ENCODE data around the gene GNPTG.
A peak's percentile ranks its signal among the peaks of the same experiment; 100 is the strongest.

Gene GNPTG

GRCh38 chr16:1314399-1315068, 37.2 kb upstream of the GNPTG start:
- DNase-seq = no peak

DNA sequence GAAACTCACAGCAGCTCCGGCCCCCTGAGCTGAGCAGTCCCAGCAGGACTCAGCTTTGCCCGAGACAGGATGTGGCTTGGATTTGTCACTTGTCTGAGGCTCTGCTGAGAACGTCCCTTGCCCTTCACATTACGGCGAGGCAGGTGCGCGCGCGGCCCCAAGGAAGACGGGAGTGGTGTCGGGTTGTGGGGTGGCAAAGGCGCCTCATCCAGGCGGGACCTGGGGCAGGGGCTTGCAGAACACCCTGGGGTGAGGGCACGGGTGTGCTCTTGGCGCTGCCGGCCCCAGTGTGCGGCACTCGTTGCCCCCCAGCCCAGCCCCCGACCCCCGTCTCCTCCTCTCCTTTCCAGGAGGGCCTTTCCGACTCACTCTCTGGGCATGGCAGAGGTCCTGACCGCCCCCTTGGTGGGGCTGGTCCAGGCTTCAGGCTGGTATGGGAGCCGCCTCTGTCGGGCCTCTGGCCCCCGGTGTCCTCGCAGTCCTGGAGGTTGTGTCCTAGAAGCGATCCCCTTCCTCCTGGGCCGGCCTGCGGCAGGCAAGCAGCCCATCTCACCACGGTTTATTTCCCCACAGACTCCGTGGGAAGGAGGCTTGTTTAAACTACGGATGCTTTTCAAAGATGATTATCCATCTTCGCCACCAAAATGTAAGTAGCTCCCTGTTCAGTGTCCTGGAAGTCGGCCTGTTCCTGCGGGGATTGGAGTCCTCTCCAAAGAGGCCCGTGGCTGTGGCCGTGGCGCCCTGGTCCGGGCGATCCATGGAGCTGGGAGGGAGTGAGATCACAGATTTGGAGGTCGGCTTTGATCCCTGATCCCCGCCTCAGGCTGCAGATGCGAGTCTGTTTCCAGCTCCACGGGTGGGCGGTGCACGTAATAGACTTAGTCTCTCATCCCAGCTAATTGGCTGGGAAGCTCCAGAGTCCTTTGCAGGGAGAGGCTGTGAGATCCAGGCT, 36.4 kb upstream of the GNPTG start:
- H3K36me3 Mint-ChIP-seq = peaks cover 57% of the 10 kb centered on the region
- no peak overlapping the region for H3K27ac Mint-ChIP-seq
- no peaks in the 10 kb centered on the region for H3K27me3 Mint-ChIP-seq
- CTCF ChIA-PET = interaction anchor here (0.8 kb wide), 1 partner anchor 14 kb away, joined by 3 read pairs; no protein-coding TSS in a partner anchor
- DNase-seq = no peak
- no peak overlapping the region for H3K4me3 Mint-ChIP-seq
- peaks cover 27% of the 10 kb centered on the region for H3K4me1 Mint-ChIP-seq
- no peaks in the 10 kb centered on the region for H3K9me3 Mint-ChIP-seq

More at GRCh38 chr16:1314399-1315068, 37.2 kb upstream of the GNPTG start:
- H3K9me3 Mint-ChIP-seq = no peaks in the 10 kb centered on the region
- CTCF ChIA-PET = interaction anchor here (0.8 kb wide), 1 partner anchor 14 kb away, joined by 3 read pairs; no protein-coding TSS in a partner anchor
- H3K27ac Mint-ChIP-seq = no peak overlapping the region
- H3K4me1 Mint-ChIP-seq = peaks cover 30% of the 10 kb centered on the region
- H3K27me3 Mint-ChIP-seq = no peaks in the 10 kb centered on the region
- no peak overlapping the region for H3K4me3 Mint-ChIP-seq
- peaks cover 53% of the 10 kb centered on the region for H3K36me3 Mint-ChIP-seq

- Mint-ChIP-seq H3K27ac (peak overlapping the region; percentile 52), H3K36me3 (peaks cover 53% of the 10 kb centered on the region), H3K27me3 (no peaks in the 10 kb centered on the region), H3K4me1 (peaks cover 21% of the 10 kb centered on the region), H3K9me3 (no peaks in the 10 kb centered on the region), H3K4me3 (no peak overlapping the region)
- DNase-seq = no peak
- CTCF ChIA-PET = no interaction called here
Observed at GRCh38 chr16:1316033-1316405, 35.7 kb upstream of the GNPTG start.

- no peak overlapping the region for H3K27ac Mint-ChIP-seq
- no peaks in the 10 kb centered on the region for H3K27me3 Mint-ChIP-seq
- H3K36me3 Mint-ChIP-seq = peaks cover 52% of the 10 kb centered on the region
- H3K4me3 Mint-ChIP-seq = no peak overlapping the region
- DNase-seq = no peak
- CTCF ChIA-PET = no interaction called here
- no peaks in the 10 kb centered on the region for H3K9me3 Mint-ChIP-seq
- peaks cover 9% of the 10 kb centered on the region for H3K4me1 Mint-ChIP-seq
Observed at GRCh38 chr16:1317479-1318267, 34.1 kb upstream of the GNPTG start.

DNA sequence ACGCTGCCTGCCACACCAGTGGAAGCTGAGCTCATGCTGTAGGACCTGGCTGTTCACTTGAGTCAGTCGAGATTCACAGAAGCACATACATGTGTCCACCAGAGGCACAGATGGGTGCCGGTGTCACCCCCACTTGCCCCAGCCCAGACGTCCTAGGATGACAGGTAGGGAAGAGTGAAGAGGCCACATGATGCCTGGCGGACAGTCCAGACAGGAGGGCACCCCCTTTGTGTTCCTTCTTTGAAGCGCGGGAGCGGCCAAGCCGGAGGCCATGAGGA, 33.5 kb upstream of the GNPTG start:
- peaks cover 4% of the 10 kb centered on the region for H3K4me1 Mint-ChIP-seq
- CTCF ChIA-PET = no interaction called here
- peak; percentile 8 for DNase-seq
- no peak overlapping the region for H3K4me3 Mint-ChIP-seq
- H3K27ac Mint-ChIP-seq = no peak overlapping the region
- H3K27me3 Mint-ChIP-seq = no peaks in the 10 kb centered on the region
- H3K9me3 Mint-ChIP-seq = no peaks in the 10 kb centered on the region
- peaks cover 47% of the 10 kb centered on the region for H3K36me3 Mint-ChIP-seq

DNA sequence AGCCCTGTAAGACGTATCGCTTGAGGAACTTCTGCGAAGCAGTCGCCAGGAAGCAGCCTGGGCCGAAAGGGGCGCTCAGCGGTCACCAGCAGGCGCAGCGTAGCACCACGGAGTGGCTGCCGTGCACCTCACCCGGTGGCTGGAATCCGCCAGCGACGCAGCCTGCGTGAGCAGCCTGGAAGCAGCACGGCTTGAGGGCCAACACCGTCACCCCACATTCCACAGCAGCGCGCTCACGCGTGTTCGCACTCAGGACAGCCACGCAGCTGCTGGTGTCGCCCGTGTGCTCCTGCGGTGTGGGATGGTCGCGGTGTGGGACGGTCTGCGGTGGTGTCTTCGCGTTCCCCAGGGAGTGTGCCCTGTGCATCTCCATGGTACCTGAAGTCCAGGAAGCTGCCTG, 32.7 kb upstream of the GNPTG start:
- CTCF ChIA-PET = no interaction called here
- Mint-ChIP-seq H3K27me3 (no peaks in the 10 kb centered on the region), H3K9me3 (no peaks in the 10 kb centered on the region), H3K36me3 (peaks cover 50% of the 10 kb centered on the region), H3K4me3 (no peak overlapping the region), H3K4me1 (peaks cover 3% of the 10 kb centered on the region), H3K27ac (no peak overlapping the region)
- DNase-seq = no peak

DNA sequence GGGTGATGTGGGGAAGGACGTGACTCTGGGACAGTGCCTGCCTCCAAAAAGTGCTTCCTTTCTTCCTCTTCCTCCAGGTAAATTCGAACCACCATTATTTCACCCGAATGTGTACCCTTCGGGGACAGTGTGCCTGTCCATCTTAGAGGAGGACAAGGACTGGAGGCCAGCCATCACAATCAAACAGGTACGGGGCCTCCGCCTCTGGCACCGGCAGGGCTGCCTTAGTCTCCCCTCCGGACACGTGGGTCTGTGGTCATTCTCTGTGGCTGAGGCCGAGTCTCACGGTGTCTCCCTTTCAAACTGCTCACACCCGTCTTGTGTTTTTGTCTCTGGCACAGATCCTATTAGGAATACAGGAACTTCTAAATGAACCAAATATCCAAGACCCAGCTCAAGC, 31.6 kb upstream of the GNPTG start:
- Mint-ChIP-seq H3K27ac (no peak overlapping the region), H3K4me3 (no peak overlapping the region), H3K4me1 (no peaks in the 10 kb centered on the region), H3K27me3 (no peaks in the 10 kb centered on the region), H3K9me3 (no peaks in the 10 kb centered on the region), H3K36me3 (peaks cover 50% of the 10 kb centered on the region)
- no peak for DNase-seq
- CTCF ChIA-PET = no interaction called here

- Mint-ChIP-seq H3K4me3 (no peak overlapping the region), H3K36me3 (peaks cover 48% of the 10 kb centered on the region), H3K9me3 (no peaks in the 10 kb centered on the region), H3K27ac (no peak overlapping the region), H3K4me1 (no peaks in the 10 kb centered on the region), H3K27me3 (no peaks in the 10 kb centered on the region)
- DNase-seq = no peak
- CTCF ChIA-PET = no interaction called here
Observed at GRCh38 chr16:1320658-1321240, 31.0 kb upstream of the GNPTG start.

- peaks cover 2% of the 10 kb centered on the region for H3K4me1 Mint-ChIP-seq
- no peaks in the 10 kb centered on the region for H3K9me3 Mint-ChIP-seq
- no peaks in the 10 kb centered on the region for H3K27me3 Mint-ChIP-seq
- DNase-seq = no peak
- H3K36me3 Mint-ChIP-seq = peaks cover 41% of the 10 kb centered on the region
- H3K4me3 Mint-ChIP-seq = no peak overlapping the region
- no peak overlapping the region for H3K27ac Mint-ChIP-seq
- CTCF ChIA-PET = no interaction called here
Observed at GRCh38 chr16:1322407-1322806, 29.3 kb upstream of the GNPTG start.

- H3K4me3 Mint-ChIP-seq = no peak overlapping the region
- H3K36me3 Mint-ChIP-seq = peaks cover 31% of the 10 kb centered on the region
- H3K27ac Mint-ChIP-seq = no peak overlapping the region
- H3K9me3 Mint-ChIP-seq = no peaks in the 10 kb centered on the region
- H3K27me3 Mint-ChIP-seq = no peaks in the 10 kb centered on the region
- peaks cover 2% of the 10 kb centered on the region for H3K4me1 Mint-ChIP-seq
- CTCF ChIA-PET = no interaction called here
- DNase-seq = no peak
Observed at GRCh38 chr16:1323296-1324239, 28.2 kb upstream of the GNPTG start.

GRCh38 chr16:1324286-1324826, 27.4 kb upstream of the GNPTG start:
- CTCF ChIA-PET = no interaction called here
- Mint-ChIP-seq H3K27ac (no peak overlapping the region), H3K4me1 (peaks cover 2% of the 10 kb centered on the region), H3K36me3 (peaks cover 26% of the 10 kb centered on the region), H3K4me3 (no peak overlapping the region), H3K27me3 (no peaks in the 10 kb centered on the region), H3K9me3 (no peaks in the 10 kb centered on the region)
- no peak for DNase-seq

- no peak overlapping the region for H3K4me3 Mint-ChIP-seq
- peaks cover under 1% of the 10 kb centered on the region for H3K27me3 Mint-ChIP-seq
- peaks cover 17% of the 10 kb centered on the region for H3K36me3 Mint-ChIP-seq
- H3K27ac Mint-ChIP-seq = no peak overlapping the region
- H3K4me1 Mint-ChIP-seq = peaks cover 2% of the 10 kb centered on the region
- no peaks in the 10 kb centered on the region for H3K9me3 Mint-ChIP-seq
- CTCF ChIA-PET = no interaction called here
- DNase-seq = no peak
Observed at GRCh38 chr16:1325261-1325660, 26.5 kb upstream of the GNPTG start.

GRCh38 chr16:1325673-1326371, 25.9 kb upstream of the GNPTG start:
- no peaks in the 10 kb centered on the region for H3K9me3 Mint-ChIP-seq
- peaks cover 16% of the 10 kb centered on the region for H3K36me3 Mint-ChIP-seq
- CTCF ChIA-PET = no interaction called here
- no peak overlapping the region for H3K4me3 Mint-ChIP-seq
- peaks cover 6% of the 10 kb centered on the region for H3K27me3 Mint-ChIP-seq
- H3K27ac Mint-ChIP-seq = no peak overlapping the region
- no peak for DNase-seq
- H3K4me1 Mint-ChIP-seq = peaks cover 2% of the 10 kb centered on the region

Measured in activated naive CD4-positive, alpha-beta T cell treated with anti-CD3 and anti-CD28 coated beads, Interleukin-2, amount 10 ng/mL, durations not matched to agents 7 days and 5 days (primary cell).